Muscle of leg (tissue), 11 donors: Measurements from ENCODE around the gene UNC5A. TPM values are rescaled to one million over a fixed set of nuclear protein-coding genes. Genes with fewer than 3 reads are reported as not detected.
A peak's percentile ranks its signal among the peaks of the same experiment; 100 is the strongest.

Experiments used
- DNase-seq: peaks from one replicate; pipeline ENCODE4 v3.0.0; 2013
- H3K27ac ChIP-seq: one replicate; pipeline ENCODE4 v1.5.1; 2013; ENCODE audit warnings: mild to moderate bottlenecking, low read length, control low read depth
- H3K27me3 ChIP-seq: one replicate; pipeline ENCODE4 v1.6.1; 2013; ENCODE audit warnings: low read length; ENCODE audit not compliant: control insufficient read depth, insufficient read depth
- H3K36me3 ChIP-seq: one replicate; pipeline ENCODE4 v1.6.1; 2013; ENCODE audit warnings: low read length; ENCODE audit not compliant: control insufficient read depth, insufficient read depth
- H3K4me1 ChIP-seq: one replicate; pipeline ENCODE4 v1.6.1; 2013; ENCODE audit warnings: low read length; ENCODE audit not compliant: control insufficient read depth, insufficient read depth
- H3K4me3 ChIP-seq: one replicate; pipeline ENCODE4 v1.5.1; 2013; ENCODE audit warnings: low read length, control low read depth
- H3K9me3 ChIP-seq: replicated peaks from 2 replicates; pipeline ENCODE4 v1.6.1; 2013; ENCODE audit warnings: low read depth, low read length; ENCODE audit not compliant: control insufficient read depth
- WGBS: methylation state at CpG from one replicate; pipeline ENCODE4 v1.1.5; 2013; ENCODE audit warnings: missing lambda C conversion rate; ENCODE audit not compliant: insufficient coverage; 5-methylcytosine and 5-hydroxymethylcytosine counted together
- polyA plus RNA-seq, 8 donors: library from polyadenylated mRNA; unstranded; fragments of 120-200 nt; gene quantifications; one replicate each; pipeline versions ENCODE4 v1.2.1 to v1.2.3, GENCODE V29; 2013; ENCODE audit warnings: inconsistent platforms in 1 of 8, low replicate concordance in 1 of 8; ENCODE audit not compliant: insufficient read length in 8 of 8, insufficient read depth in 1 of 8
- total RNA-seq: library from RNA; stranded (reverse); fragments of 120-200 nt; gene quantifications from one replicate; pipeline ENCODE4 v1.2.4, GENCODE V29; 2013

UNC5A gene
- total and polyA plus RNA-seq, 9 donors, result 0.62 to 2.1 (median 1.5) TPM

GRCh38 chr5:176830422-176830994, 20.1 kb downstream of the UNC5A start:
- Histone ChIP-seq H3K27me3 (peaks cover 3% of the 10 kb centered on the region), H3K4me1 (no peaks in the 10 kb centered on the region), H3K4me3 (no peak overlapping the region), H3K9me3 (no peaks in the 10 kb centered on the region), H3K36me3 (no peaks in the 10 kb centered on the region), H3K27ac (no peak overlapping the region)
- no peak for DNase-seq
- 87% methylated on average over 13 of the region's 23 CpGs for WGBS

- WGBS, result 3% methylated on average over 7 of the region's 9 CpGs
- H3K27ac ChIP-seq, result no peak overlapping the region
- no peak overlapping the region for H3K4me3 ChIP-seq
- H3K4me1 ChIP-seq, result no peaks in the 10 kb centered on the region
- no peak for DNase-seq
- peaks cover 3% of the 10 kb centered on the region for H3K27me3 ChIP-seq
- H3K9me3 ChIP-seq, result no peaks in the 10 kb centered on the region
- no peaks in the 10 kb centered on the region for H3K36me3 ChIP-seq
Measured at GRCh38 chr5:176830995-176831423, 20.6 kb downstream of the UNC5A start.

- peaks cover 3% of the 10 kb centered on the region for H3K27me3 ChIP-seq
Measured at GRCh38 chr5:176831425-176831824, 21.1 kb downstream of the UNC5A start.

GRCh38 chr5:176832162-176832561, 21.8 kb downstream of the UNC5A start:
- no peaks in the 10 kb centered on the region for H3K9me3 ChIP-seq
- WGBS, result 84% methylated on average over 5 of the region's 6 CpGs
- peaks cover 3% of the 10 kb centered on the region for H3K27me3 ChIP-seq
- H3K4me3 ChIP-seq, result no peak overlapping the region
- no peak overlapping the region for H3K27ac ChIP-seq
- no peak for DNase-seq
- no peaks in the 10 kb centered on the region for H3K4me1 ChIP-seq
- H3K36me3 ChIP-seq, result no peaks in the 10 kb centered on the region

More at GRCh38 chr5:176831425-176831824, 21.1 kb downstream of the UNC5A start:
- Histone ChIP-seq H3K27ac (no peak overlapping the region), H3K36me3 (no peaks in the 10 kb centered on the region), H3K9me3 (no peaks in the 10 kb centered on the region), H3K4me3 (no peak overlapping the region), H3K4me1 (no peaks in the 10 kb centered on the region)
- no peak for DNase-seq
- WGBS, result 34% methylated on average over 8 of the region's 8 CpGs

- H3K27me3 ChIP-seq, result peaks cover 3% of the 10 kb centered on the region
- H3K4me1 ChIP-seq, result no peaks in the 10 kb centered on the region
- DNase-seq, result no peak
- H3K9me3 ChIP-seq, result no peaks in the 10 kb centered on the region
- no peak overlapping the region for H3K4me3 ChIP-seq
- WGBS, result 89% methylated on average over 1 of the region's 4 CpGs
- H3K36me3 ChIP-seq, result no peaks in the 10 kb centered on the region
- H3K27ac ChIP-seq, result no peak overlapping the region
Measured at GRCh38 chr5:176833286-176833685, 22.9 kb downstream of the UNC5A start.

GRCh38 chr5:176835918-176836317, 25.6 kb downstream of the UNC5A start:
- Histone ChIP-seq H3K4me3 (no peak overlapping the region), H3K9me3 (no peaks in the 10 kb centered on the region), H3K27me3 (peaks cover 12% of the 10 kb centered on the region), H3K4me1 (no peaks in the 10 kb centered on the region), H3K36me3 (no peaks in the 10 kb centered on the region), H3K27ac (no peak overlapping the region)
- WGBS, result 71% methylated on average over 2 of the region's 3 CpGs
- DNase-seq, result no peak

GRCh38 chr5:176836811-176837706, 26.7 kb downstream of the UNC5A start:
- H3K4me3 ChIP-seq, result no peak overlapping the region
- peaks cover 14% of the 10 kb centered on the region for H3K27me3 ChIP-seq
- no peaks in the 10 kb centered on the region for H3K4me1 ChIP-seq
- WGBS, result 63% methylated on average over 11 of the region's 15 CpGs
- DNase-seq, result no peak
- H3K27ac ChIP-seq, result no peak overlapping the region
- no peaks in the 10 kb centered on the region for H3K9me3 ChIP-seq
- H3K36me3 ChIP-seq, result no peaks in the 10 kb centered on the region

- Histone ChIP-seq H3K36me3 (no peaks in the 10 kb centered on the region), H3K27me3 (peaks cover 14% of the 10 kb centered on the region), H3K4me1 (no peaks in the 10 kb centered on the region), H3K9me3 (no peaks in the 10 kb centered on the region), H3K4me3 (no peak overlapping the region), H3K27ac (no peak overlapping the region)
- DNase-seq, result peak; percentile 94
- WGBS, result 0% methylated on average over 13 of the region's 16 CpGs
Measured at GRCh38 chr5:176837707-176838115, 27.4 kb downstream of the UNC5A start.

GRCh38 chr5:176843673-176844072, 33.3 kb downstream of the UNC5A start:
- Histone ChIP-seq H3K27ac (no peak overlapping the region), H3K9me3 (no peaks in the 10 kb centered on the region), H3K4me3 (no peak overlapping the region), H3K4me1 (peaks cover 2% of the 10 kb centered on the region), H3K27me3 (peaks cover 55% of the 10 kb centered on the region), H3K36me3 (no peaks in the 10 kb centered on the region)
- DNase-seq, result no peak
- WGBS, result 44% methylated on average over 20 of the region's 21 CpGs

- Histone ChIP-seq H3K4me3 (no peak overlapping the region), H3K9me3 (no peaks in the 10 kb centered on the region), H3K36me3 (no peaks in the 10 kb centered on the region), H3K27ac (no peak overlapping the region), H3K4me1 (peaks cover 2% of the 10 kb centered on the region), H3K27me3 (peaks cover 55% of the 10 kb centered on the region)
- DNase-seq, result no peak
- 70% methylated on average over 8 of the region's 10 CpGs for WGBS
Measured at GRCh38 chr5:176844281-176844680, 33.9 kb downstream of the UNC5A start.
